ENCODE measurements around the gene PSORS1C2.

GRCh38 chr6:31161216-31162126 is 22.6 kb upstream of the PSORS1C2 start:
- TF ChIP-seq YY1 (IDR thresholded peaks at IDR 0.05; ENCODE audit: insufficient read depth, insufficient read length) (no peak), SUZ12 (IDR thresholded peaks at IDR 0.05; ENCODE audit: extremely low read depth, insufficient read depth, insufficient read length) (no peak)
